ENCODE measurements around the gene ADAM11. TPM values are rescaled to one million over a fixed set of nuclear protein-coding genes. Genes with fewer than 3 reads are reported as not detected.

The ADAM11 gene
- total and polyA plus RNA-seq, 2 of the 13 experiments (the other 11 are each of a cell fraction or from before 2014, with no cell fraction given), result 0.38 to 0.91 TPM

DNA sequence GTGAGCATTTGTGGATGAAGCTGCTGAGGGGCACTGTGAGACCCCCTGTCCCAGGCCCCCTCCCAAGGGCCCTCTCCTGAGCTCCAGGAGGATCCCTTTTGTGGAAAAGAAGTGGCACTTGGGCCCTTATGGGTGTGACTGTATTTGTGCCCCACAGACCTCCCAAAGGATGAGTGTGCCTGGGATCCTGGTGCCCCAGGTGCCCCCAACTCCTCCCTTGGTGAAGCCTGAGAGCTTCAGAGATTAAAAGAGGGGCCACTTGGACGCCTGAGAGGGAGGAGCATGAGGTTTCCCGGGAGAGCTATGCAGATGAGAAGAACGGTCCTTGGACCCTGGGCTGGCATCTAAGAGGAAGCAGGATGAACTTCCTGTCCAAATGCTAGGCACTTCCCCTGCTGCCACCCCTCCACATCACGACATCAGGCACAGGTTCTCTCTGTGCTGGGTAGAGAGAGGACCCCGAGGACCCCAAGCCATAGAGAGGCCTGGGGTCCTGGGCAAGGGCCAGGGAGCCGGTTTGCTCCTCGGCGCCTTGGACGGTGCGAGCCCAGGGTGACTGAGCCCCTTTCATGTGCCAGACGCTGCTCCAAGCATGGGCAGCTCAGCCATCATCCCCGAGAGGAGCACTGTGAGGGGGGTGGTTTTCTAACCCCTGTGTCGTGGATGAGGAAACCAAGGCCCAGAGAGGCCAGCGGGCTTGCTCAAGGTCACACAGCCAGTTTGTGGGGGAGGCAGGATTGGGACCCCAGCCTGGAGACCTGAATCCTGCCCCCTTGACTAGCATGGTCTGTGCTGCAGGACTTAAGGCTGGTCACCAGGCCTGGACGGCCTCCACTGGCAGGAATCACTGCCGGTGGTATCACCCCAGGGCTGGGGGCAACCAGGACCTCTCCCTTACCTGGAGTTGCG lies 5.6 kb upstream of the ADAM11 start (continued):
- TF ChIP-seq, protein P1, sequence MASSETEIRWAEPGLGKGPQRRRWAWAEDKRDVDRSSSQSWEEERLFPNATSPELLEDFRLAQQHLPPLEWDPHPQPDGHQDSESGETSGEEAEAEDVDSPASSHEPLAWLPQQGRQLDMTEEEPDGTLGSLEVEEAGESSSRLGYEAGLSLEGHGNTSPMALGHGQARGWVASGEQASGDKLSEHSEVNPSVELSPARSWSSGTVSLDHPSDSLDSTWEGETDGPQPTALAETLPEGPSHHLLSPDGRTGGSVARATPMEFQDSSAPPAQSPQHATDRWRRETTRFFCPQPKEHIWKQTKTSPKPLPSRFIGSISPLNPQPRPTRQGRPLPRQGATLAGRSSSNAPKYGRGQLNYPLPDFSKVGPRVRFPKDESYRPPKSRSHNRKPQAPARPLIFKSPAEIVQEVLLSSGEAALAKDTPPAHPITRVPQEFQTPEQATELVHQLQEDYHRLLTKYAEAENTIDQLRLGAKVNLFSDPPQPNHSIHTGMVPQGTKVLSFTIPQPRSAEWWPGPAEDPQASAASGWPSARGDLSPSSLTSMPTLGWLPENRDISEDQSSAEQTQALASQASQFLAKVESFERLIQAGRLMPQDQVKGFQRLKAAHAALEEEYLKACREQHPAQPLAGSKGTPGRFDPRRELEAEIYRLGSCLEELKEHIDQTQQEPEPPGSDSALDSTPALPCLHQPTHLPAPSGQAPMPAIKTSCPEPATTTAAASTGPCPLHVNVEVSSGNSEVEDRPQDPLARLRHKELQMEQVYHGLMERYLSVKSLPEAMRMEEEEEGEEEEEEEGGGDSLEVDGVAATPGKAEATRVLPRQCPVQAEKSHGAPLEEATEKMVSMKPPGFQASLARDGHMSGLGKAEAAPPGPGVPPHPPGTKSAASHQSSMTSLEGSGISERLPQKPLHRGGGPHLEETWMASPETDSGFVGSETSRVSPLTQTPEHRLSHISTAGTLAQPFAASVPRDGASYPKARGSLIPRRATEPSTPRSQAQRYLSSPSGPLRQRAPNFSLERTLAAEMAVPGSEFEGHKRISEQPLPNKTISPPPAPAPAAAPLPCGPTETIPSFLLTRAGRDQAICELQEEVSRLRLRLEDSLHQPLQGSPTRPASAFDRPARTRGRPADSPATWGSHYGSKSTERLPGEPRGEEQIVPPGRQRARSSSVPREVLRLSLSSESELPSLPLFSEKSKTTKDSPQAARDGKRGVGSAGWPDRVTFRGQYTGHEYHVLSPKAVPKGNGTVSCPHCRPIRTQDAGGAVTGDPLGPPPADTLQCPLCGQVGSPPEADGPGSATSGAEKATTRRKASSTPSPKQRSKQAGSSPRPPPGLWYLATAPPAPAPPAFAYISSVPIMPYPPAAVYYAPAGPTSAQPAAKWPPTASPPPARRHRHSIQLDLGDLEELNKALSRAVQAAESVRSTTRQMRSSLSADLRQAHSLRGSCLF (CRISPR knock-in tag; IDR thresholded peaks at IDR 0.05; ENCODE audit: borderline replicate concordance), result no peak
- TF ChIP-seq CTCF (CRISPR knock-in tag; IDR thresholded peaks at IDR 0.05) (no peak), ZNF558 (CRISPR knock-in tag; IDR thresholded peaks at IDR 0.05; ENCODE audit: borderline replicate concordance) (no peak), MLLT10 (CRISPR knock-in tag; IDR thresholded peaks at IDR 0.05) (no peak), SYNCRIP (IDR thresholded peaks at IDR 0.05; ENCODE audit: insufficient read depth, low read depth, low read length) (no peak), ZSCAN20 (CRISPR knock-in tag; IDR thresholded peaks at IDR 0.05; ENCODE audit: borderline replicate concordance) (no peak), ZNF674 (CRISPR knock-in tag; IDR thresholded peaks at IDR 0.05; ENCODE audit: low read depth) (no peak), TEAD3 (CRISPR knock-in tag; optimal IDR thresholded peaks at IDR 0.05; ENCODE audit: borderline replicate concordance) (peak; percentile 16), MTA1 (CRISPR knock-in tag; IDR thresholded peaks at IDR 0.05; ENCODE audit: borderline replicate concordance) (no peak; the same call in 1 of the 2 replicates), RNF2 (conservative IDR thresholded peaks at IDR 0.05; ENCODE audit: low read depth) (no peak), ZC3H13 (CRISPR knock-in tag; IDR thresholded peaks at IDR 0.05) (no peak), ZNF263 (CRISPR knock-in tag; IDR thresholded peaks at IDR 0.05) (peak; percentile 34; the same call in 1 of the 2 replicates), HOXA7 (CRISPR knock-in tag; IDR thresholded peaks at IDR 0.05) (no peak), ZMYM3 (CRISPR knock-in tag; IDR thresholded peaks at IDR 0.05) (peak; percentile 92), ZNF768 (CRISPR knock-in tag; IDR thresholded peaks at IDR 0.05) (peak; percentile 98), ZNF839 (CRISPR knock-in tag; IDR thresholded peaks at IDR 0.05; ENCODE audit: borderline replicate concordance) (no peak), HOXA5 (CRISPR knock-in tag; IDR thresholded peaks at IDR 0.05) (no peak), ZBTB38 (CRISPR knock-in tag; IDR thresholded peaks at IDR 0.05) (no peak)
- TF ChIP-seq, protein P2, sequence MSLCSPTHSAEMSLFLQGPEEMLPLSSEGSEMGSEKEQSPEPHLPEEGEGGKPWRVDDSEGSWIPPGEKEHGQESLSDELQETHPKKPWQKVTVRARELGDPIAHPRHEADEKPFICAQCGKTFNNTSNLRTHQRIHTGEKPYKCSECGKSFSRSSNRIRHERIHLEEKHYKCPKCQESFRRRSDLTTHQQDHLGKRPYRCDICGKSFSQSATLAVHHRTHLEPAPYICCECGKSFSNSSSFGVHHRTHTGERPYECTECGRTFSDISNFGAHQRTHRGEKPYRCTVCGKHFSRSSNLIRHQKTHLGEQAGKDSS (CRISPR knock-in tag; IDR thresholded peaks at IDR 0.05; ENCODE audit: borderline replicate concordance, low read depth), result peak; percentile 59; the same call in 1 of the 2 replicates
- TF ChIP-seq, protein P3, sequence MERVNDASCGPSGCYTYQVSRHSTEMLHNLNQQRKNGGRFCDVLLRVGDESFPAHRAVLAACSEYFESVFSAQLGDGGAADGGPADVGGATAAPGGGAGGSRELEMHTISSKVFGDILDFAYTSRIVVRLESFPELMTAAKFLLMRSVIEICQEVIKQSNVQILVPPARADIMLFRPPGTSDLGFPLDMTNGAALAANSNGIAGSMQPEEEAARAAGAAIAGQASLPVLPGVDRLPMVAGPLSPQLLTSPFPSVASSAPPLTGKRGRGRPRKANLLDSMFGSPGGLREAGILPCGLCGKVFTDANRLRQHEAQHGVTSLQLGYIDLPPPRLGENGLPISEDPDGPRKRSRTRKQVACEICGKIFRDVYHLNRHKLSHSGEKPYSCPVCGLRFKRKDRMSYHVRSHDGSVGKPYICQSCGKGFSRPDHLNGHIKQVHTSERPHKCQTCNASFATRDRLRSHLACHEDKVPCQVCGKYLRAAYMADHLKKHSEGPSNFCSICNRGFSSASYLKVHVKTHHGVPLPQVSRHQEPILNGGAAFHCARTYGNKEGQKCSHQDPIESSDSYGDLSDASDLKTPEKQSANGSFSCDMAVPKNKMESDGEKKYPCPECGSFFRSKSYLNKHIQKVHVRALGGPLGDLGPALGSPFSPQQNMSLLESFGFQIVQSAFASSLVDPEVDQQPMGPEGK (CRISPR knock-in tag; IDR thresholded peaks at IDR 0.05), result no peak
